Airway epithelial cell (primary cell): ENCODE measurements around the gene MUC12. TPM values are rescaled to one million over a fixed set of nuclear protein-coding genes. Genes with fewer than 3 reads are reported as not detected.

Source experiments
- total RNA-seq: library from RNA; depleted of rRNA; stranded (reverse); fragments of >200 nt; gene quantifications from 2 replicates; pipeline ENCODE4 v1.2.3, GENCODE V29; 2015

The MUC12 gene
- under 0.01 TPM in 1 of 2 replicates, not detected in the other for total RNA-seq

GRCh38 chr7:100969066-100969615 is at the start of gene MUC12:
Gene MUC12, plus strand, starts transcription at chr7:100969565. Its CDS starts 58 bp downstream, at chr7:100969623.

GRCh38 chr7:100949227-100949932 is 20.0 kb upstream of the MUC12 start, which contains the start of gene MUC3A:
Gene MUC3A, plus strand, starts transcription at chr7:100949534. Its CDS starts 91 bp downstream, at chr7:100949625.

Other genes starting within 250 kb of the MUC12 start
- not detected in 2 replicates for gene EPO, start 249.1 kb upstream of the MUC12 start, total RNA-seq
- gene ZAN, start 236.0 kb upstream of the MUC12 start, total RNA-seq: not detected in 2 replicates
- 74.9 and 101 TPM in 2 replicates for gene EPHB4, start 142.0 kb upstream of the MUC12 start, total RNA-seq
- gene SLC12A9, start 116.9 kb upstream of the MUC12 start, total RNA-seq: 12.2 and 20.5 TPM in 2 replicates
- gene TRIP6, start 102.2 kb upstream of the MUC12 start, total RNA-seq: 166 and 169 TPM in 2 replicates
- 66.3 and 73.5 TPM in 2 replicates for gene SRRT, start 94.5 kb upstream of the MUC12 start, total RNA-seq
- gene UFSP1, start 79.8 kb upstream of the MUC12 start, total RNA-seq: 3.0 and 3.5 TPM in 2 replicates
- gene ACHE, start 73.7 kb upstream of the MUC12 start, total RNA-seq: not detected in 2 replicates
- gene MUC3A, start 20.0 kb upstream of the MUC12 start, total RNA-seq: not detected in 2 replicates
- not detected in 2 replicates for gene MUC17, start 50.5 kb downstream of the MUC12 start, total RNA-seq
- gene TRIM56, start 115.9 kb downstream of the MUC12 start, total RNA-seq: 7.2 and 7.9 TPM in 2 replicates
- gene SERPINE1, start 157.5 kb downstream of the MUC12 start, total RNA-seq: 166 and 251 TPM in 2 replicates
- gene AP1S1, start 184.9 kb downstream of the MUC12 start, total RNA-seq: 187 and 227 TPM in 2 replicates
- 0.09 and 0.14 TPM in 2 replicates for gene VGF, start 196.0 kb downstream of the MUC12 start, total RNA-seq
- not detected in 2 replicates for gene NAT16, start 210.7 kb downstream of the MUC12 start, total RNA-seq
- gene MOGAT3, start 231.5 kb downstream of the MUC12 start, total RNA-seq: not detected in 2 replicates
- 33.3 and 47.8 TPM in 2 replicates for gene PLOD3, start 248.0 kb downstream of the MUC12 start, total RNA-seq
- gene ZNHIT1, start 248.6 kb downstream of the MUC12 start, total RNA-seq: 113 and 142 TPM in 2 replicates